Mammary epithelial cell (primary cell): ENCODE measurements around the gene CCSAP.

ENCODE experiments used
- CTCF ChIP-seq, 2 donors: IDR thresholded peaks in 1 of 2; conservative IDR thresholded peaks in 1 of 2; 2 replicates each; pipeline ENCODE4 v1.5.1; 2011 to 2012; ENCODE audit warnings: inconsistent platforms in 2 of 2, low read length in 2 of 2, mild to moderate bottlenecking in 2 of 2, control low read depth in 1 of 2, low read depth in 1 of 2; ENCODE audit not compliant: insufficient read depth in 1 of 2; ENCODE audit errors: extremely low read depth in 1 of 2
- EZH2 ChIP-seq: IDR thresholded peaks from 2 replicates; pipeline ENCODE4 v1.6.1; 2012; ENCODE audit warnings: low read length, inconsistent platforms, borderline replicate concordance

- TF ChIP-seq CTCF (conservative IDR thresholded peaks at IDR 0.05 in 1 of 2, IDR thresholded peaks at IDR 0.05 in 1 of 2; ENCODE audit: extremely low read depth in 1 of 2, insufficient read depth in 1 of 2, low read depth in 1 of 2, low read length in 2 of 2) (no peak), EZH2 (no peak)
These were observed 20.9 kb upstream of the CCSAP start for GRCh38 chr1:229363723-229364122.
